ENCODE data around the gene GPX1. TPM values are rescaled to one million over a fixed set of nuclear protein-coding genes. Genes with fewer than 3 reads are reported as not detected.

The GPX1 gene
- total and polyA plus RNA-seq, 10 of the 15 experiments (the other 5 are each of a cell fraction or from before 2014, with no cell fraction given): 32.0 to 1,121 (median 400) TPM

- TF ChIP-seq, protein P1, sequence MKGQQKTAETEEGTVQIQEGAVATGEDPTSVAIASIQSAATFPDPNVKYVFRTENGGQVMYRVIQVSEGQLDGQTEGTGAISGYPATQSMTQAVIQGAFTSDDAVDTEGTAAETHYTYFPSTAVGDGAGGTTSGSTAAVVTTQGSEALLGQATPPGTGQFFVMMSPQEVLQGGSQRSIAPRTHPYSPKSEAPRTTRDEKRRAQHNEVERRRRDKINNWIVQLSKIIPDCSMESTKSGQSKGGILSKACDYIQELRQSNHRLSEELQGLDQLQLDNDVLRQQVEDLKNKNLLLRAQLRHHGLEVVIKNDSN (IDR thresholded peaks at IDR 0.05; ENCODE audit: borderline replicate concordance, extremely low read length, insufficient read depth, low read depth, low read length): peak; percentile 88
- TF ChIP-seq KLF5 (IDR thresholded peaks at IDR 0.05; ENCODE audit: partially characterized antibody) (peak; percentile 41), BHLHE40 (IDR thresholded peaks at IDR 0.05; ENCODE audit: borderline replicate concordance in 1 of 2, low read depth in 2 of 2, low read length in 1 of 2) (peak; percentile 70 to 92), PAX8 (IDR thresholded peaks at IDR 0.05) (no peak), SIN3A (IDR thresholded peaks at IDR 0.05; ENCODE audit: low read depth, low read length) (peak; percentile 46; the same call in 1 of the 2 replicates), YY1 (IDR thresholded peaks at IDR 0.05; ENCODE audit: low read depth, low read length) (peak; percentile 28; the same call in 1 of the 2 replicates), HDGF (IDR thresholded peaks at IDR 0.05) (peak; percentile 95), TBL1XR1 (IDR thresholded peaks at IDR 0.05; ENCODE audit: low read depth, low read length) (no peak), BCL3 (IDR thresholded peaks at IDR 0.05; ENCODE audit: borderline replicate concordance, insufficient read depth, low read depth, low read length, poor library complexity, severe bottlenecking) (peak; percentile 83), RFX5 (IDR thresholded peaks at IDR 0.05; ENCODE audit: low read depth, low read length) (no peak), KAT2A (conservative IDR thresholded peaks at IDR 0.05; ENCODE audit: control insufficient read depth, low read depth, low read length) (no peak), BACH1 (IDR thresholded peaks at IDR 0.05; ENCODE audit: borderline replicate concordance) (peak; percentile 60), BMI1 (IDR thresholded peaks at IDR 0.05; ENCODE audit: borderline replicate concordance) (no peak), ZNF24 (IDR thresholded peaks at IDR 0.05) (no peak), DPF2 (IDR thresholded peaks at IDR 0.05) (peak; percentile 53), ZNF207 (IDR thresholded peaks at IDR 0.05; ENCODE audit: borderline replicate concordance) (0 out of 2 replicates have a peak, but pooled peaks have one; percentile 50), ATF7 (IDR thresholded peaks at IDR 0.05; ENCODE audit: low read depth) (0 out of 2 replicates have a peak, but pooled peaks have one; percentile 17), CEBPZ (IDR thresholded peaks at IDR 0.05; ENCODE audit: low read depth, low read length) (no peak)
Observed at GRCh38 chr3:49358217-49358883, at the start of gene GPX1 (continued).

All from GM12878 (cell line).